OCI-M1 (cell line): Measurements from ENCODE around the gene MPP3.
"Not testable (repeated sequence)": the region's sequence is repeated elsewhere in the genome, so short reads cannot be mapped to it uniquely, and the experiment has no call there.

Experiments used
- DNase-seq: peaks from one replicate; lab custom pipeline; 2025; lab: John Stamatoyannopoulos, UW

The MPP3 gene

GRCh38 chr17:43860927-43861622 is 28.1 kb upstream of the MPP3 start:
- DNase-seq = no peak

- no peak for DNase-seq
Observed at GRCh38 chr17:43860077-43860725, 27.3 kb upstream of the MPP3 start.

- no peak for DNase-seq
Observed at GRCh38 chr17:43857957-43858600, 25.1 kb upstream of the MPP3 start.

GRCh38 chr17:43857141-43857540 is 24.2 kb upstream of the MPP3 start:
- no peak for DNase-seq

GRCh38 chr17:43856141-43856540 is 23.2 kb upstream of the MPP3 start:
- DNase-seq = no peak

GRCh38 chr17:43855061-43855460 is 22.1 kb upstream of the MPP3 start:
- no peak for DNase-seq

GRCh38 chr17:43854498-43854897 is 21.6 kb upstream of the MPP3 start:
- DNase-seq = no peak

- no peak for DNase-seq
Observed at GRCh38 chr17:43853546-43853945, 20.6 kb upstream of the MPP3 start.

- no peak for DNase-seq
Observed at GRCh38 chr17:43852571-43852970, 19.6 kb upstream of the MPP3 start.

GRCh38 chr17:43849116-43849515 is 16.2 kb upstream of the MPP3 start:
- no peak for DNase-seq

GRCh38 chr17:43848601-43849000 is 15.7 kb upstream of the MPP3 start:
- no peak for DNase-seq

GRCh38 chr17:43846963-43847371 is 14.0 kb upstream of the MPP3 start, which contains the start of gene CD300LG:
CD300LG (plus strand) TSS chr17:43847176; CDS start chr17:43847217, 41 bp downstream.
- no peak for DNase-seq

GRCh38 chr17:43846221-43846712 is 13.3 kb upstream of the MPP3 start:
- DNase-seq = peak; percentile 89

- DNase-seq = no peak
Observed at GRCh38 chr17:43845766-43846165, 12.8 kb upstream of the MPP3 start.

- DNase-seq = no peak
Observed at GRCh38 chr17:43844241-43844640, 11.3 kb upstream of the MPP3 start.

- DNase-seq = no peak
Observed at GRCh38 chr17:43842975-43843325, 10.0 kb upstream of the MPP3 start.

- not testable (repeated sequence) for DNase-seq
Observed at GRCh38 chr17:43842091-43842974, 9.4 kb upstream of the MPP3 start.

- DNase-seq = no peak
Observed at GRCh38 chr17:43841282-43841681, 8.3 kb upstream of the MPP3 start.

GRCh38 chr17:43840814-43841213 is 7.9 kb upstream of the MPP3 start:
- peak; percentile 55 for DNase-seq

GRCh38 chr17:43839670-43840108 is 6.7 kb upstream of the MPP3 start:
- DNase-seq = no peak

- DNase-seq = no peak
Observed at GRCh38 chr17:43834106-43834505, 1.2 kb upstream of the MPP3 start.
